H1 (cell line): ENCODE data around the gene FAR1. TPM values are rescaled to one million over a fixed set of nuclear protein-coding genes. Genes with fewer than 3 reads are reported as not detected.

Experiments used
- CTCF ChIA-PET: fragments of 300-600 bp; sonication (Branson Sonifier 250); formaldehyde crosslinking; loops from one replicate; lab custom pipeline; 2021; ENCODE audit not compliant: partially characterized antibody; lab: Charles Lee
- POLR2A ChIA-PET: fragments of 300-600 bp; sonication (Branson Sonifier 250); formaldehyde crosslinking; loops from one replicate; lab custom pipeline; 2021; ENCODE audit warnings: inconsistent platforms; ENCODE audit not compliant: partially characterized antibody; lab: Charles Lee
- DNase-seq, 2 experiments: peaks; one replicate each; pipeline versions ENCODE4 v3.0.0 to v3.0.0-alpha.2; 2010 to 2022; ENCODE audit warnings: low spot score in 2 of 2, low read depth in 1 of 2, mixed read lengths in 1 of 2
- FAIRE-seq: peaks from 2 replicates; lab custom pipeline; 2011; peaks lifted over from hg19 to GRCh38; lab: Jason Lieb, UNC
- H2AFZ ChIP-seq: 2 replicates; pipeline ENCODE4 v1.8.1; 2012; ENCODE audit warnings: low read length, inconsistent platforms
- H2AK5ac ChIP-seq: 2 replicates; pipeline ENCODE4 v1.6.1; 2013; ENCODE audit warnings: low read depth, low read length
- H2BK120ac ChIP-seq: replicated peaks from 2 replicates; pipeline ENCODE3; 2013; ENCODE audit warnings: low read depth, low read length, inconsistent platforms
- H2BK12ac ChIP-seq: 2 replicates; pipeline ENCODE4 v1.6.1; 2013; ENCODE audit warnings: low read depth, low read length
- H2BK15ac ChIP-seq: 2 replicates; pipeline ENCODE4 v1.6.1; 2013; ENCODE audit warnings: low read length
- H2BK20ac ChIP-seq: 2 replicates; pipeline ENCODE4 v1.6.1; 2013; ENCODE audit warnings: low read length
- H2BK5ac ChIP-seq: 2 replicates; pipeline ENCODE4 v1.6.1; 2013; ENCODE audit warnings: low read depth, low read length
- H3K14ac ChIP-seq: 2 replicates; pipeline ENCODE4 v1.6.1; 2013; ENCODE audit warnings: inconsistent platforms; ENCODE audit not compliant: insufficient read length
- H3K18ac ChIP-seq: 2 replicates; pipeline ENCODE4 v1.6.1; 2013; ENCODE audit warnings: low read length; ENCODE audit errors: extremely low read depth
- H3K23ac ChIP-seq: 2 replicates; pipeline ENCODE4 v1.6.1; 2013; ENCODE audit warnings: inconsistent platforms; ENCODE audit not compliant: insufficient read length
- H3K23me2 ChIP-seq: 2 replicates; pipeline ENCODE4 v1.6.1; 2013; ENCODE audit warnings: low read depth, low read length
- H3K27ac ChIP-seq: 2 replicates; pipeline ENCODE4 v1.6.1; 2011; ENCODE audit warnings: low read depth, low read length, inconsistent platforms
- H3K27me3 ChIP-seq, 4 experiments: replicated peaks in 1 of 4; 1 replicate in 1 of 4; 2 replicates in 3 of 4; pipeline versions ENCODE4 v1.6.1 to v1.8.1; 2011 to 2013; ENCODE audit warnings: low read length in 3 of 4, mild to moderate bottlenecking in 3 of 4, inconsistent platforms in 2 of 4, mixed read lengths in 2 of 4, moderate library complexity in 1 of 4; ENCODE audit not compliant: control insufficient read depth in 3 of 4, insufficient read depth in 3 of 4; ENCODE audit errors: extremely low read depth in 1 of 4
- H3K36me3 ChIP-seq, 4 experiments: 2 replicates each; pipeline versions ENCODE4 v1.6.1 to v1.8.1; 2011 to 2013; ENCODE audit warnings: mild to moderate bottlenecking in 4 of 4, low read length in 3 of 4, moderate library complexity in 2 of 4, control low read depth in 1 of 4, inconsistent platforms in 1 of 4; ENCODE audit not compliant: insufficient read depth in 4 of 4, control insufficient read depth in 2 of 4
- H3K4ac ChIP-seq: replicated peaks from 2 replicates; pipeline ENCODE3; 2013; ENCODE audit warnings: low read length, low read depth, mixed read lengths, inconsistent platforms; ENCODE audit not compliant: insufficient read length
- H3K4me1 ChIP-seq, 4 experiments: replicated peaks in 1 of 4; 1 replicate in 1 of 4; 2 replicates in 3 of 4; pipeline versions ENCODE4 v1.6.1 to v1.8.1; 2011 to 2013; ENCODE audit warnings: low read length in 3 of 4, inconsistent platforms in 2 of 4, mixed read lengths in 1 of 4; ENCODE audit not compliant: insufficient read depth in 4 of 4, control insufficient read depth in 3 of 4
- H3K4me2 ChIP-seq, 2 experiments: 2 replicates each; pipeline versions ENCODE4 v1.6.1 to v1.8.1; 2011 to 2013; ENCODE audit warnings: low read depth in 2 of 2, low read length in 2 of 2, control low read depth in 1 of 2, inconsistent platforms in 1 of 2, mild to moderate bottlenecking in 1 of 2; ENCODE audit not compliant: insufficient read depth in 1 of 2
- H3K4me3 ChIP-seq, 4 experiments: fragments of 200-600, 300-600 bp in 1 of 4; sonication (generic), shearing (Covaris generic), sonication (Bioruptor Twin) in 1 of 4; 2 replicates each; pipeline versions ENCODE4 v1.5.1 to v1.8.1; 2011 to 2016; ENCODE audit warnings: low read length in 4 of 4, low read depth in 3 of 4, control low read depth in 2 of 4, inconsistent platforms in 2 of 4, mild to moderate bottlenecking in 2 of 4, mixed read lengths in 1 of 4, moderate library complexity in 1 of 4; ENCODE audit not compliant: insufficient read depth in 2 of 4; ENCODE audit errors: extremely low read depth in 1 of 4
- H3K56ac ChIP-seq: replicated peaks from 2 replicates; pipeline ENCODE3; 2013; ENCODE audit warnings: low read depth, mild to moderate bottlenecking, mixed read lengths, low read length, inconsistent platforms; ENCODE audit not compliant: insufficient read length
- H3K79me1 ChIP-seq: 2 replicates; pipeline ENCODE4 v1.6.1; 2013; ENCODE audit warnings: low read depth, low read length, control low read depth
- H3K79me2 ChIP-seq, 2 experiments: 2 replicates each; pipeline versions ENCODE4 v1.6.1 to v1.8.1; 2012 to 2013; ENCODE audit warnings: low read length in 2 of 2, mild to moderate bottlenecking in 2 of 2, inconsistent platforms in 1 of 2; ENCODE audit not compliant: insufficient read depth in 2 of 2, control insufficient read depth in 1 of 2
- H3K9ac ChIP-seq, 4 experiments: replicated peaks in 1 of 4; 1 replicate in 1 of 4; 2 replicates in 3 of 4; pipeline versions ENCODE4 v1.6.1 to v1.8.1; 2011 to 2013; ENCODE audit warnings: low read depth in 3 of 4, low read length in 3 of 4, control low read depth in 2 of 4, mild to moderate bottlenecking in 2 of 4, moderate library complexity in 2 of 4, inconsistent platforms in 1 of 4; ENCODE audit errors: extremely low read depth in 1 of 4
- H3K9me3 ChIP-seq, 2 experiments: 2 replicates each; pipeline versions ENCODE4 v1.6.1 to v1.8.1; 2012 to 2013; ENCODE audit warnings: mild to moderate bottlenecking in 2 of 2, moderate library complexity in 2 of 2, control low read depth in 1 of 2, inconsistent platforms in 1 of 2, low read depth in 1 of 2, low read length in 1 of 2, mixed read lengths in 1 of 2; ENCODE audit not compliant: insufficient read depth in 2 of 2
- H4K20me1 ChIP-seq, 2 experiments: replicated peaks in 1 of 2; 2 replicates each; pipeline versions ENCODE3 to v1.8.1; 2011 to 2013; ENCODE audit warnings: inconsistent platforms in 2 of 2, low read length in 2 of 2, mild to moderate bottlenecking in 1 of 2; ENCODE audit not compliant: insufficient read depth in 2 of 2, control insufficient read depth in 1 of 2
- H4K5ac ChIP-seq: 2 replicates; pipeline ENCODE4 v1.6.1; 2013; ENCODE audit warnings: low read length, low read depth, mixed read lengths, inconsistent platforms; ENCODE audit not compliant: insufficient read length
- H4K8ac ChIP-seq: 2 replicates; pipeline ENCODE4 v1.8.0; 2013; ENCODE audit warnings: mild to moderate bottlenecking, moderate library complexity, low read length, inconsistent platforms; ENCODE audit not compliant: insufficient read depth; ENCODE audit errors: extremely low read depth
- H4K91ac ChIP-seq: replicated peaks from 2 replicates; pipeline ENCODE3; 2013; ENCODE audit warnings: low read length, mixed read lengths, inconsistent platforms; ENCODE audit not compliant: insufficient read length
- BCL11A ChIP-seq, 2 experiments: IDR thresholded peaks; one replicate each; pipeline ENCODE4 v1.6.1; 2011; ENCODE audit warnings: low read depth in 2 of 2, low read length in 2 of 2, mild to moderate bottlenecking in 2 of 2
- CEBPB ChIP-seq: IDR thresholded peaks from 2 replicates; pipeline ENCODE4 v1.6.1; 2012; ENCODE audit warnings: low read depth, low read length
- KDM1A ChIP-seq: fragments of 200-600, 300-600 bp; sonication (generic); IDR thresholded peaks from 2 replicates; pipeline ENCODE4 v1.7.1; 2016; ENCODE audit warnings: mild to moderate bottlenecking, low read length, borderline replicate concordance
- KDM4A ChIP-seq: IDR thresholded peaks from one replicate; pipeline ENCODE4 v1.7.1; 2012; ENCODE audit warnings: low read depth, mild to moderate bottlenecking, moderate library complexity, low read length, inconsistent platforms; ENCODE audit not compliant: severe bottlenecking
- SP4 ChIP-seq: IDR thresholded peaks from 2 replicates; pipeline ENCODE4 v1.6.1; 2012; ENCODE audit warnings: low read length, inconsistent platforms
- WGBS, 2 experiments: shearing (Covaris generic) in 1 of 2; methylation state at CpG; one replicate each; pipeline versions ENCODE4 v1.1.6 to v1.1.7; 2013 to 2015; ENCODE audit warnings: low lambda C conversion rate in 2 of 2, mixed read lengths in 2 of 2, inconsistent platforms in 1 of 2, low coverage in 1 of 2, missing lambda C conversion rate in 1 of 2; ENCODE audit not compliant: insufficient replicate concordance in 2 of 2, insufficient coverage in 1 of 2, insufficient read length in 1 of 2; ENCODE audit errors: extremely low coverage in 1 of 2, missing lambda C conversion rate in 1 of 2; 5-methylcytosine and 5-hydroxymethylcytosine counted together
- polyA plus RNA-seq, 7 experiments: library from polyadenylated mRNA; depleted of rRNA in 3 of 7; stranded (reverse) in 5 of 7; unstranded in 2 of 7; fragments of >200 nt in 5 of 7; fragments of 200-250 nt in 2 of 7; gene quantifications; 1 replicate in 5 of 7; 2 replicates in 1 of 7; 4 replicates in 1 of 7; pipeline versions ENCODE4 v1.2.1 to v1.2.3, GENCODE V29; 2011 to 2013; ENCODE audit warnings: missing spikeins in 2 of 7, mixed read lengths in 2 of 7
- total RNA-seq: library from RNA; stranded (reverse); fragmentation: NEBNext Ultra II Directional; extraction: Animal tissue kit (Norgen Biotek cat#: 25700); gene quantifications from 2 replicates; pipeline ENCODE4 v1.2.1, GENCODE V29; 2021

Gene FAR1
- total and polyA plus RNA-seq, 2 of the 8 experiments (the other 6 are each of a cell fraction or from before 2014, with no cell fraction given), result 29.7 to 68.5 TPM

DNA sequence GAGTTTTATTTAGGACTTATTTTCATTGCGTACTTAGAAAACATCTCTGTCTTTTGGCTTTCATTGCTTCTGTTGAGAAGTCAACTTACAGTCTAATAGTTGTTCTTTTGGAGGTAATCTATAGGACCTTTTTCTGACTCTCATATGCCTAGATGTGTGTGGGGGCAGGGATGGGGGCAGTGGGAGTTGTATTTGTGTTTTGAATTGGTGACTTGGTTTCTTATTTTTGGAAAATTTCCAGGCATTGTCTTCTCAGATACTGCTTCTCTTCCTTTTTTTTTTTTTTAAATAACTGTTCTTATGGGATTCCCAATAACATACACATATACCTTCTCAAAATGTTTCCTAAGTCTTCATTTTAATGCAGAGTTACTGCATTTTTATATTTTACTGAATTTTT lies 58.0 kb downstream of the FAR1 start:
- no peak overlapping the region for H3K4ac ChIP-seq
- 94% methylated on average over 1 of the region's 1 CpG; no CpG with 5 or more reads in 1 of the 2 experiments for WGBS, 2 experiments
- POLR2A ChIA-PET, result no interaction called here

More for the DNA sequence above, 58.0 kb downstream of the FAR1 start:
- Histone ChIP-seq H3K4me1 (no peaks in the 10 kb centered on the region), H2BK15ac (no peak overlapping the region), H2BK20ac (no peak overlapping the region), H4K20me1 (no peaks in the 10 kb centered on the region), H3K27me3 (no peaks in the 10 kb centered on the region), H2AFZ (no peak overlapping the region), H2BK120ac (no peak overlapping the region), H3K79me2 (no peaks in the 10 kb centered on the region), H3K27ac (no peak overlapping the region), H3K56ac (no peak overlapping the region), H4K91ac (no peak overlapping the region), H2AK5ac (no peak overlapping the region), H3K79me1 (no peaks in the 10 kb centered on the region), H2BK12ac (no peak overlapping the region), H3K36me3 (peaks cover 2 to 55% (median 13%) of the 10 kb centered on the region in 4 experiments; a peak in 7 of 8 replicates), H3K9me3 (no peaks in the 10 kb centered on the region), H3K18ac (no peak overlapping the region), H3K9ac (no peak overlapping the region), H4K8ac (no peak overlapping the region), H3K14ac (no peak overlapping the region), H3K4me2 (no peak overlapping the region), H2BK5ac (no peak overlapping the region), H3K4me3 (no peak overlapping the region), H3K23ac (no peak overlapping the region), H3K23me2 (no peaks in the 10 kb centered on the region), H4K5ac (no peak overlapping the region)
- CTCF ChIA-PET, result no interaction called here
- FAIRE-seq, result no peak
- DNase-seq, result no peak
- TF ChIP-seq SP4 (no peak), KDM4A (no peak), CEBPB (no peak), BCL11A (IDR thresholded peaks at IDR 0.05; ENCODE audit: low read depth in 2 of 2, low read length in 2 of 2) (no peak), KDM1A (no peak)
